Loucy (cell line): ENCODE data around the gene COBLL1.

Experiments
- H2AFZ ChIP-seq: fragments of 200-600 bp; sonication (generic); 2 replicates; pipeline ENCODE4 v1.6.0; 2016; ENCODE audit warnings: antibody characterized with exemption, mild to moderate bottlenecking, low read length, moderate library complexity
- H3F3A ChIP-seq: fragments of 200-600 bp; 2 replicates; pipeline ENCODE4 v1.6.0; 2016; ENCODE audit warnings: antibody characterized with exemption, low read depth, mild to moderate bottlenecking
- H3K27me3 ChIP-seq: fragments of 200-600 bp; sonication (generic); 2 replicates; pipeline ENCODE4 v1.6.1; 2014; ENCODE audit warnings: low read length, mild to moderate bottlenecking; ENCODE audit not compliant: insufficient read depth, poor library complexity, severe bottlenecking
- H3K36me3 ChIP-seq: fragments of 200-600 bp; sonication (generic); 2 replicates; pipeline ENCODE4 v1.6.1; 2016; ENCODE audit warnings: low read length; ENCODE audit not compliant: insufficient read depth
- H3K4me1 ChIP-seq: fragments of 200-600 bp; sonication (generic); 2 replicates; pipeline ENCODE4 v1.5.1; 2014; ENCODE audit warnings: low read length, mild to moderate bottlenecking; ENCODE audit not compliant: insufficient read depth, poor library complexity, severe bottlenecking
- H3K4me2 ChIP-seq: fragments of 200-600 bp; sonication (generic); 2 replicates; pipeline ENCODE4 v1.6.0; 2014; ENCODE audit warnings: antibody characterized with exemption, low read length, low read depth, mild to moderate bottlenecking; ENCODE audit not compliant: poor library complexity, severe bottlenecking
- H3K4me3 ChIP-seq: fragments of 200-600 bp; sonication (generic); 2 replicates; pipeline ENCODE4 v1.5.1; 2014; ENCODE audit warnings: low read length, mild to moderate bottlenecking, mixed read lengths; ENCODE audit not compliant: poor library complexity, severe bottlenecking
- H3K79me2 ChIP-seq: fragments of 200-600 bp; sonication (generic); 2 replicates; pipeline ENCODE4 v1.6.1; 2014; ENCODE audit warnings: low read length; ENCODE audit not compliant: insufficient read depth
- H3K9ac ChIP-seq: fragments of 200-600 bp; sonication (generic); 2 replicates; pipeline ENCODE4 v1.6.0; 2014; ENCODE audit warnings: mild to moderate bottlenecking, low read depth, low read length, moderate library complexity; ENCODE audit not compliant: poor library complexity, severe bottlenecking
- H3K9me2 ChIP-seq: fragments of 200-600 bp; sonication (generic); replicated peaks from 2 replicates; pipeline ENCODE4 v1.6.1; 2016; ENCODE audit warnings: low read depth, low read length, mixed read lengths
- H3K9me3 ChIP-seq: fragments of 200-600 bp; sonication (generic); 2 replicates; pipeline ENCODE4 v1.6.1; 2014; ENCODE audit warnings: mild to moderate bottlenecking, antibody characterized with exemption, low read length, low read depth; ENCODE audit not compliant: insufficient read depth
- H4K20me1 ChIP-seq: fragments of 200-600 bp; sonication (generic); 2 replicates; pipeline ENCODE4 v1.6.0; 2014; ENCODE audit warnings: antibody characterized with exemption, low read length, mild to moderate bottlenecking; ENCODE audit not compliant: insufficient read depth, poor library complexity, severe bottlenecking
- EZH2phosphoT487 ChIP-seq: fragments of 200-600 bp; IDR thresholded peaks from 2 replicates; pipeline ENCODE4 v1.6.1; 2018; ENCODE audit warnings: antibody characterized with exemption, mild to moderate bottlenecking, moderate library complexity, borderline replicate concordance
- TF ChIP-seq, protein P1 (sequence below): fragments of 200-600 bp; sonication (generic); conservative IDR thresholded peaks from 2 replicates; pipeline ENCODE4 v1.5.1; 2014; ENCODE audit warnings: mild to moderate bottlenecking, antibody characterized with exemption, low read length

COBLL1 gene

DNA sequence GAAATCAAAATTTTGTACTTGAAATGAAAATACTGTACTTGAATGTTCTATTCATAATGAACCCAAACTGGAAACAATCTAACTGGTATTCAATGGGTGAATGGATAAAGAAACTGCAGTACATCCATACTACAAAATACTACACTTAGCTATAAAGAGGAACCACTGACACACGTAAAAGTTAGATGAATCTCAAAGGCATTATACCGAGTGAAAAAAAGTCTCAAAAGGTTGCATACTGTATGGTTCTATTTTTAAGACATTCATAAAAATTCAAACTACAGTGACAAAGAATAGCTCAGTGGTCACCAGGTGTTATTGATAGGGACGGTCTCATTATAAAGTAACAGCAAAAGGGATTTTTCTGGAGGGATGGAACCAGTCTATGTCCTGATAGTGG lies 41.1 kb downstream of the COBLL1 start:
- H3K9me2 ChIP-seq: no peaks in the 10 kb centered on the region
- no peak overlapping the region for H3K4me3 ChIP-seq
- no peaks in the 10 kb centered on the region for H3K36me3 ChIP-seq
- no peaks in the 10 kb centered on the region for H3F3A ChIP-seq
- H3K27me3 ChIP-seq: no peaks in the 10 kb centered on the region
- H3K4me2 ChIP-seq: no peak overlapping the region
- no peaks in the 10 kb centered on the region for H3K9me3 ChIP-seq
- H3K79me2 ChIP-seq: no peaks in the 10 kb centered on the region
- no peak for TF ChIP-seq EZH2phosphoT487
- TF ChIP-seq, protein P1, sequence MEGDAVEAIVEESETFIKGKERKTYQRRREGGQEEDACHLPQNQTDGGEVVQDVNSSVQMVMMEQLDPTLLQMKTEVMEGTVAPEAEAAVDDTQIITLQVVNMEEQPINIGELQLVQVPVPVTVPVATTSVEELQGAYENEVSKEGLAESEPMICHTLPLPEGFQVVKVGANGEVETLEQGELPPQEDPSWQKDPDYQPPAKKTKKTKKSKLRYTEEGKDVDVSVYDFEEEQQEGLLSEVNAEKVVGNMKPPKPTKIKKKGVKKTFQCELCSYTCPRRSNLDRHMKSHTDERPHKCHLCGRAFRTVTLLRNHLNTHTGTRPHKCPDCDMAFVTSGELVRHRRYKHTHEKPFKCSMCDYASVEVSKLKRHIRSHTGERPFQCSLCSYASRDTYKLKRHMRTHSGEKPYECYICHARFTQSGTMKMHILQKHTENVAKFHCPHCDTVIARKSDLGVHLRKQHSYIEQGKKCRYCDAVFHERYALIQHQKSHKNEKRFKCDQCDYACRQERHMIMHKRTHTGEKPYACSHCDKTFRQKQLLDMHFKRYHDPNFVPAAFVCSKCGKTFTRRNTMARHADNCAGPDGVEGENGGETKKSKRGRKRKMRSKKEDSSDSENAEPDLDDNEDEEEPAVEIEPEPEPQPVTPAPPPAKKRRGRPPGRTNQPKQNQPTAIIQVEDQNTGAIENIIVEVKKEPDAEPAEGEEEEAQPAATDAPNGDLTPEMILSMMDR: no peak
- no peaks in the 10 kb centered on the region for H3K4me1 ChIP-seq
- no peak overlapping the region for H2AFZ ChIP-seq
- no peak overlapping the region for H3K9ac ChIP-seq
- no peaks in the 10 kb centered on the region for H4K20me1 ChIP-seq

DNA sequence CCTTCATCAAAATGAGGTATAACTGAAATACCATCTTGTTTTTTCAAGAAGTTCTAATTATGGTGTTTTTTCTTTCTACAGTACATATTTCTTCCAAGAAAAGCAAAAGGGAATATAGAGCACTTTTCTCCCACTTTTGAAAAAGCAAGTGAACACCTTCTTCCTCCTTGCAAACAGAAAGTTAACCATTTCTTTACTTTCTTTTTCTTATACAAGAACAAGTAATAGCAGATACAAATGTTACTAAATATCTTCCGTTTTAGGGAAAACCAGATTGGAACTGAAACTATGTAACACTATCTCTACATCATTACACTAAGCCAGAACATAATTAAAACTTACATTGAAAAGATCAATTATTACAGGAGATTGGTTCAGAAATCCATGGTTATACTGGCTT lies 44.0 kb downstream of the COBLL1 start:
- no peaks in the 10 kb centered on the region for H3K79me2 ChIP-seq
- H3K9me3 ChIP-seq: no peaks in the 10 kb centered on the region
- H3K4me3 ChIP-seq: no peak overlapping the region
- H3K27me3 ChIP-seq: no peaks in the 10 kb centered on the region
- no peak for TF ChIP-seq EZH2phosphoT487
- peak overlapping the region; percentile 39 for H2AFZ ChIP-seq
- H3K9me2 ChIP-seq: no peaks in the 10 kb centered on the region
- H3K4me2 ChIP-seq: no peak overlapping the region
- H3F3A ChIP-seq: no peaks in the 10 kb centered on the region
- H3K4me1 ChIP-seq: peaks cover 10% of the 10 kb centered on the region
- H3K9ac ChIP-seq: no peak overlapping the region
- no peaks in the 10 kb centered on the region for H3K36me3 ChIP-seq
- H4K20me1 ChIP-seq: no peaks in the 10 kb centered on the region

DNA sequence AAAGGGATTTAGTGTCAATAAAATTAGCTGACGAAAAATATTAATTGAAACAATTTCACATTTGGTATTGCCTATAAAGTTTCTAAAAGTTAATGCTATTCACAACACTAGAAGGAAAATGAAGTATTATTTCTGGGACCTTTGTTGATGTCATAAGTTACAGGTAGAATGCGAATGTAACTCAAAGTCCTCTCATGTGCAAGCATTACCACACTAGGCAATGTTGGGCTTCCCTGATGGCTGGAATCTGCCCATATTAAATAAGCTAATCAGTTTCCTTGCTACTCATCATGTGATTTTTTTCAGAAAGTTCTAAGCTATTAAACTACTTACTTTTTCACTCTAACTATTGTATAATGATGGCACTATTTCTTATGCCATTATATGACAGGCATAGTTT lies 44.6 kb downstream of the COBLL1 start:
- H3K4me3 ChIP-seq: no peak overlapping the region
- TF ChIP-seq, protein P1: no peak
- no peaks in the 10 kb centered on the region for H3K36me3 ChIP-seq
- no peak overlapping the region for H3K4me2 ChIP-seq
- no peaks in the 10 kb centered on the region for H3K27me3 ChIP-seq
- no peaks in the 10 kb centered on the region for H3K79me2 ChIP-seq
- H3K9ac ChIP-seq: no peak overlapping the region
- no peaks in the 10 kb centered on the region for H3K9me3 ChIP-seq
- peak overlapping the region; percentile 39; the same call in 1 of the 2 replicates for H2AFZ ChIP-seq
- H3F3A ChIP-seq: no peaks in the 10 kb centered on the region
- no peaks in the 10 kb centered on the region for H3K9me2 ChIP-seq
- H4K20me1 ChIP-seq: no peaks in the 10 kb centered on the region
- H3K4me1 ChIP-seq: peaks cover 10% of the 10 kb centered on the region

DNA sequence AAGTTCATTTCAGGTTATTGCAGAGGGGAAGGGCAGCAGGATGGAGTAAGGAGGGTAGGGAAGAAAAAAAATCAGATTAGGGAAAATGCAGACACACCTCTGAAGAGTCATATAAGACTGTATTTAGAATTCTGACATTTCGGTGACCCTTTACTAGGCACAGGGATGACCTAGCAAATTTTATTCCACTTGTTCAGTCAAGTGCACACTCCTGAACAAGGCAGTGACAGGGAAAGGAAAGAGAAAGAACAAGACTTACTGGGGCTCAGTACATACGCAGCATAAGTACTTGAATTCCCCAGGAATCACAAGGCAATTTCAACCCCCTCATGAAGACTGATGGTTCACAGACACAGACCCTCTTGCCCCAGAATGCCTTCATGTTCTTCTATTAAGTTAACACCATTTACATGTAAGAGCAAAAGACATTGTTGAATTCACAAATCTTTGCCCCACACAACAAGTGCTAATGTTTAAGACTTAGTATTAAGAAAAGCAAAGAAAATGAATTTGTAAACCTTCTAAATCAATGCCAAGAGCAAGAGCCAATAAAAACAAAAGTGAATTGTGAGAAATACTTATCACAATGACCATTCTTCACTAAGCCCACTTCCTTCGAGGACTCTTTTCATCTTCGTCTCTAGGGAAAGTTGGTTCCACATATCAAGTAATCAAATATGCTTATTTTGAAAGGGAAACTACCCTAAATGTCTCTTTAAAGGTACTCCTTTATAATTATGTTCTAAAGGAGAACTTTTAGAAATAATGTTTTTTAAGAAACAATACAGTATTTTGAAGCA lies 47.0 kb downstream of the COBLL1 start:
- no peaks in the 10 kb centered on the region for H3K9me3 ChIP-seq
- peaks cover 10% of the 10 kb centered on the region for H3K4me1 ChIP-seq
- H4K20me1 ChIP-seq: no peaks in the 10 kb centered on the region
- no peak overlapping the region for H2AFZ ChIP-seq
- H3K4me3 ChIP-seq: no peak overlapping the region
- no peaks in the 10 kb centered on the region for H3K9me2 ChIP-seq
- TF ChIP-seq, protein P1: no peak
- no peak for TF ChIP-seq EZH2phosphoT487
- no peak overlapping the region for H3K9ac ChIP-seq
- no peaks in the 10 kb centered on the region for H3K79me2 ChIP-seq
- H3F3A ChIP-seq: no peaks in the 10 kb centered on the region
- no peaks in the 10 kb centered on the region for H3K36me3 ChIP-seq
- H3K4me2 ChIP-seq: no peak overlapping the region
- H3K27me3 ChIP-seq: no peaks in the 10 kb centered on the region
